ENCODE data around the gene SP100. TPM values are rescaled to one million over a fixed set of nuclear protein-coding genes. Genes with fewer than 3 reads are reported as not detected.

The SP100 gene
- total RNA-seq, 1 donor from 2014 or later, result not detected

GRCh38 chr2:230575642-230576324 is 159.8 kb downstream of the SP100 start:
- peaks cover 4% of the 10 kb centered on the region for H3K27me3 Mint-ChIP-seq (ENCODE audit: unreplicated experiment)
- TF ChIP-seq CTCF (IDR thresholded peaks at IDR 0.05; ENCODE audit: partially characterized antibody, unreplicated experiment), result no peak
- H3K4me3 Mint-ChIP-seq (ENCODE audit: unreplicated experiment), result no peak overlapping the region
- peaks cover 2% of the 10 kb centered on the region for H3K9me3 Mint-ChIP-seq (ENCODE audit: unreplicated experiment)
- DNase-seq, result no peak
- H3K4me1 Mint-ChIP-seq (ENCODE audit: low read depth, unreplicated experiment), result no peaks in the 10 kb centered on the region
- H3K36me3 Mint-ChIP-seq (ENCODE audit: unreplicated experiment), result peaks cover 23% of the 10 kb centered on the region
- no peak overlapping the region for H3K27ac Mint-ChIP-seq (ENCODE audit: unreplicated experiment)

DNA sequence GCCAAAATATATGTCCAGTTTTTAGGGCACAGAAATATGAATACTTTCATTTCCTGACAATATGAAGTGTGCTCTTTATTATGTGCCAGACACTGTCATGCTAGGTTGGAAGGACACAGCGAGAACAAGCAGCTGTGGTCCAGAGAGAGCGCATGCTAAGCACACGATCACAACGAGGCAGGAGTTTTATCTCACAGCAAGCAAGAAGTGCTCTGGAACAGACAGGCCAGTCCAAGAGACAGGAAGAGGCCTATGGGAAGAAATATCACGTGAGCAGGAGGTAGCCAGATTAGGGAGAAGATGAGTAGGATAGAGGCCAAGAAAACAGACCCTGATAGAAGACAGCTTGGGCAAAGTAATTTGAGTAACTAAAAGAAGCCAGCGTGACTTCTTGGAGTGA is 161.1 kb downstream of the SP100 start:
- H3K27ac Mint-ChIP-seq (ENCODE audit: unreplicated experiment), result no peak overlapping the region
- no peak for TF ChIP-seq CTCF (IDR thresholded peaks at IDR 0.05; ENCODE audit: partially characterized antibody, unreplicated experiment)
- H3K4me1 Mint-ChIP-seq (ENCODE audit: low read depth, unreplicated experiment), result no peaks in the 10 kb centered on the region
- no peak overlapping the region for H3K4me3 Mint-ChIP-seq (ENCODE audit: unreplicated experiment)
- DNase-seq, result no peak
- H3K9me3 Mint-ChIP-seq (ENCODE audit: unreplicated experiment), result peaks cover 2% of the 10 kb centered on the region
- peaks cover 4% of the 10 kb centered on the region for H3K27me3 Mint-ChIP-seq (ENCODE audit: unreplicated experiment)
- peaks cover 23% of the 10 kb centered on the region for H3K36me3 Mint-ChIP-seq (ENCODE audit: unreplicated experiment)

GRCh38 chr2:230578106-230578505 is 162.1 kb downstream of the SP100 start:
- DNase-seq, result no peak

GRCh38 chr2:230582851-230583283 is 166.9 kb downstream of the SP100 start:
- Mint-ChIP-seq H3K27ac (ENCODE audit: unreplicated experiment) (no peak overlapping the region), H3K4me3 (ENCODE audit: unreplicated experiment) (no peak overlapping the region), H3K27me3 (ENCODE audit: unreplicated experiment) (no peaks in the 10 kb centered on the region), H3K9me3 (ENCODE audit: unreplicated experiment) (no peaks in the 10 kb centered on the region), H3K36me3 (ENCODE audit: unreplicated experiment) (no peaks in the 10 kb centered on the region), H3K4me1 (ENCODE audit: low read depth, unreplicated experiment) (no peaks in the 10 kb centered on the region)
- DNase-seq, result no peak
- no peak for TF ChIP-seq CTCF (IDR thresholded peaks at IDR 0.05; ENCODE audit: partially characterized antibody, unreplicated experiment)

More at GRCh38 chr2:230578106-230578505, 162.1 kb downstream of the SP100 start:
- H3K27me3 Mint-ChIP-seq (ENCODE audit: unreplicated experiment), result peaks cover 4% of the 10 kb centered on the region
- H3K4me1 Mint-ChIP-seq (ENCODE audit: low read depth, unreplicated experiment), result no peaks in the 10 kb centered on the region
- H3K36me3 Mint-ChIP-seq (ENCODE audit: unreplicated experiment), result peaks cover 23% of the 10 kb centered on the region
- H3K9me3 Mint-ChIP-seq (ENCODE audit: unreplicated experiment), result peaks cover 2% of the 10 kb centered on the region
- H3K27ac Mint-ChIP-seq (ENCODE audit: unreplicated experiment), result no peak overlapping the region
- TF ChIP-seq CTCF (IDR thresholded peaks at IDR 0.05; ENCODE audit: partially characterized antibody, unreplicated experiment), result no peak
- no peak overlapping the region for H3K4me3 Mint-ChIP-seq (ENCODE audit: unreplicated experiment)

DNA sequence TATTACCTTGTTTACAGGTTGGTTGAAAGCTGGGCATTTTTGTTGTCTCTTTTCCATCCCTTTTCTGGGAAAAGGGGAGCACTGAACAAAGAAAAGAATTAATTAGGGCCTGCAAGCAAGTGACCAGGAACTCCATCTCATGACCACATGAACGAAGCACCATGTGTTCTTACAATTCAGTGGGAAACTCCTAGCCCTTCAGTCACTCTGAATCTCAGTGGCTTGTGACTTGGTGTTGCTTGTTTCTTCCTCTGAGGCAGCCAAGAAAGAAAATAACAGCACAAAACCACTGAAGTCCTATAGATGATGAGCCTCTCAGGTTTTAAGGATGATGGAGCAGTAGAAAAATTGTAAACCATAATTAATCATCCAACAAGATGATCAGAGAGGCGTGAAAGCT is 167.6 kb downstream of the SP100 start:
- TF ChIP-seq CTCF (IDR thresholded peaks at IDR 0.05; ENCODE audit: partially characterized antibody, unreplicated experiment), result no peak
- Mint-ChIP-seq H3K9me3 (ENCODE audit: unreplicated experiment) (no peaks in the 10 kb centered on the region), H3K36me3 (ENCODE audit: unreplicated experiment) (no peaks in the 10 kb centered on the region), H3K4me1 (ENCODE audit: low read depth, unreplicated experiment) (no peaks in the 10 kb centered on the region), H3K4me3 (ENCODE audit: unreplicated experiment) (no peak overlapping the region), H3K27ac (ENCODE audit: unreplicated experiment) (no peak overlapping the region), H3K27me3 (ENCODE audit: unreplicated experiment) (no peaks in the 10 kb centered on the region)
- DNase-seq, result no peak

All from glutamatergic neuron (in vitro differentiated cells).